ENCODE data around the gene MUC6.

GRCh38 chr11:992577-992976, 43.9 kb downstream of the MUC6 start:
- TF ChIP-seq POLR2A (IDR thresholded peaks at IDR 0.05) = no peak
- TF ChIP-seq CTCF (IDR thresholded peaks at IDR 0.05) = no peak

Data from uterus (tissue), 2 donors.